GM18867 (cell line): ENCODE results near the gene BMPR1B.

Experiments used
- ATAC-seq: cut with Tn5 transposase; IDR thresholded peaks from one replicate; pipeline ENCODE4 v1.9.1; 2021; ENCODE audit warnings: mild to moderate bottlenecking, moderate library complexity; ENCODE audit not compliant: unreplicated experiment

The BMPR1B gene

DNA sequence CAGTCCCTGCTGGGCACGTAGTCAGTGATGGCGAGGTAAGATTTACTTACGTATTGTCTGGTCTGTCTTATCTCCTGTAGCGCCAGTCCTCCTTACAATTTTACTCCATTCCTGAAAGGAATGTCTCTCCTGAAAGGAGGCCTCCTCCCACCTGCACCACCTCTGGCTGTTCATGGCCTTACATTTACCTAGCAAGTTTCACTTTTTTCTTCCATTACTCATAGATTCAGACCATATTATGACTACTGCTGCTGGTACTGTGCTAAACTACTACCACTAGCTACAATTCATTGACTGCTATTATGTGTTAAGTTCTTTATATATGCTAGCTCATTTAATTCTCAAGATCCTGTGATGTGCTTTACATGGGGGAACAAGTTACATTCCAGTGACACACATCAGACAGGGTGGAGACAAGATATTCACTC is 189.9 kb downstream of the BMPR1B start:
- no peak for ATAC-seq

DNA sequence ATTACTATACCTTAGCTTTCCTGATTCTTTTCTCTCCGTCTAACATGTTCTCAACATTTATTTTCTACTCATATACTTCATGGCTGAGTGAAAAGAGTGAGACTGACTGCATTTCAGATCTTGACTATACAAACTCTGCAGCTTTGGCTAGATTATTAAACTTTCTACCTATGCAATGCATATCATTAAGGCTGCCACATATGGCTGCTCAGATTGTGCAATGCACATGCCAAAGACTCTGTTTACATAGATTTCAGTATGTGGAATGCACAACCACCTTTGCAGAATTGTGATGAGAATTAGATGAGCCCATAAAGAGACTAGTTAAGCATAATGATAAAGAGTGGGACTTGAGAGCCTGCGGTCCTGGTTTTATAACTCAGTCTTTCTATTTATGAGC is 196.5 kb downstream of the BMPR1B start:
- ATAC-seq: no peak

DNA sequence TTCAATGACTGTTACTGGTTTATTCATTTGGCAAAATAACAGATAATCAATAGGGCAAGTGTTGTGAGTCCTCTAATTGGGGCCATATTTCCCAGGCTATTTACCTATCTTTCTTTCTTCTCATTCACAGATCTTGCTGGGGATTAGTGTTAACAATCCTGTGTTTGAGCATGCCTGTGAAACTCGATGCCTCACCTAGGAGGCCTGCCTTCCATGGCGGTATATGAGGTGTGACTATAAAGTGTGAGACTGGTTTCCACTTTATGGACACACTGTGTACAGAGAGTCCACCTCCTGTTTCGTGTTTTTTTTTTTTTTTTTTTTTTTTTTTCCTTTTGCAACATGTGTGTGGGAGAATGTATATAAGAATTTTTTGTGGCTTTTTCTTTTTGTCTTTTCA is 199.3 kb downstream of the BMPR1B start:
- ATAC-seq: no peak

DNA sequence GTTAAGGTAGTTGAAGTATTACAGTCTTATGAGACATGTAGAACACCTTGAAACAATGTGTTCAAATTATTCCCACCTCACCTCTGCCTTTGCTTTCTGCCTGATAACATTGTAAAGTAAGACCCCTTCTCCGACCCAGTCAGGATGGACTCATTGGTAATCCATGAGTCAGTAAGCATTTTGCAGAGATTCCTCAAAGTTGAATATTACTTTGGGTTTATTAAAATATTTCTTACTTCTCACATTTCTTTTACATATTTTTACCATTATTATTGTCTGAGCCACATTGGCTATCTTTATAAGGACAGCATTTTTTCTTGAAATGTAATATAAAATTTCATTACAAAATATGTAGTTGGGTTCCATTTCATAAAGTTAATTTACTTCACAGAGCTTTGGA is 201.6 kb downstream of the BMPR1B start:
- no peak for ATAC-seq

DNA sequence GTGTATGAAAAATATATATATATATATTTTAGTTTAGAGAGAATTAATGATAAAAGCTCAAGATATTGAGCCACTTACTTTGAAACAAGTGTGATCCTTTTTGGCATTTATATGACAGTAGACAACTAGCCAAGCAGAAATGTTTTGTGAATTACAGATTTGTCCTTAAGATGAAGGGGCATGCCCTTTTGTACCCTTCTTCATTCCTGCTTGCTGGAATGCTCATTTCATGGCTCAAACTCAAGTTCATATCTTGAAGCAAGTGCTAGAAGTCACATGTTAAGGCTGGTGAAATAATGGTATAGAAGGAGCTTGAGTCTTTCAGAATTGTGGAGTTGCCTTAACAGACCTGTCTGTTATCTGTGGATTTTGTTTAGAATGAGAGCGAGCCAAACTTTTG is 203.0 kb downstream of the BMPR1B start:
- ATAC-seq: no peak

DNA sequence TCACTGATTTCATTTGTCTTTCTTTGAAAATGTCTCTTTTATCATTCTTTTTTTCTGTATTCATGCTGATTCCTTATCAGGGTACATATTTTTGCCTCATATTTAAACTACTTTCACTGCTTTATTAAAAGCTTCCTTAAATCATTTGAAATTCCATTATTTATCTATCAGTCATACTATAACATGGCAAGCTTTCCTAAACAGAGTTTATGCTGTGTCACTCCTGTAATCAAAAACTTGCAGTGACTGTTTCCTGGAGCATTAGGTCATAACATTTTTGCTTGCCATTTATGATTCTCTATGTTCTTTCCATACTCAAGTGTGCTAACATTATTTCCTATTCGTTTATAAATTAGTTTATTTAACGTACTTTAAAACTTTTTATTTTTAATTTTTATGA is 203.7 kb downstream of the BMPR1B start:
- ATAC-seq: no peak

DNA sequence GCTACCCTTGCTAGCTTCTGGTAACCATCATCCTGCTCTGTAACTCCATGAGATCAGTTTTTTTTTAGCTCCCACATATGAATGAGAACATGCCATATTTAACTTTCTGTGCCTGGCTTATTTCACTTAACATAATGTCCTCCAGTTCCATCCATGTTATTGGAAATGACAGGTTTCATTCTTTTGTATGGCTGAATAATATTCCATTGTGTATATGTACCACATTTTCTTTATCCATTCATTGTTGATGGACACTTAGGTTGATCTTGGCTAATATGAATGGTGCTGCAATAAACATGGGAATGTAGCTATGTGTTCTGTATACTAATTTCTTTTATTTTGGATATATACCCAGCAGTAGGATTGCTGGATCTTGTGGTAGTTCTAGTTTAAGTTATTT is 204.7 kb downstream of the BMPR1B start:
- ATAC-seq: no peak

DNA sequence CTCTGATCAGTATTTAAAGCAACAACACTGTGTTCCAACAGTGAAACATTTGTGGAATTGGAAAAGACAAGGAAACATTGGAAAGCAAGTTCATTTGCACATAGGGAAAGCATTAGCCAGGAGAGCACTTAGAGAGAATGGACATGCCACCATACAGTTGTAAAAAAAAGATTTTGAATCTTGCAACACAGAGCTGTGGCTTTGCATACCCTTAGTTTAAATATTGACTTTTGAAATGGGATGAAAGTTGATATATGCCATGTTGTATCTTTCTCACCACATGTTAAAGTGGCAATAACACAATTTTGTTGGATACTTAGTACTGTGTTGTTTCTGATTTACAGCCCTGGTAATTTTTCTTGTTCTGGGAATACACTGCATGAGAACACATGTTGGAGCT is 208.1 kb downstream of the BMPR1B start:
- ATAC-seq: no peak

DNA sequence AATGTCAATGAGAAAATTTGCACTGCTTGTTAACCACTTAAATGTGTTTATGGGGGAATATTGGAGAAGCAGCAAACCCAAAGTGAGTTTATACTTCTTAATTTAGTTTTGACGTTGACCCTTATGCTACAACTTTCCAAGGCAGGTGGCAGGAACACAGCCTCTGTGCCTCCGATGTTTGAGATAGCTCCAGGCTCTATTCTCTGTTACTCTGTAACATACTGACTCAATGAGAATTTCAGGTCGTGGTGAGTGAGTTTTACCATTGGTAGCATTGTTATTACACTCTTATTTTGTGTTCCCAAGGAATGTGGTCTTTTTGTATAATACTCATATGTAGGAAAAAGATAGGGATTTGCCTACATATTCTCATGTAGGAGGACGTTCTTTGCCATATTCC is 210.7 kb downstream of the BMPR1B start:
- no peak for ATAC-seq

DNA sequence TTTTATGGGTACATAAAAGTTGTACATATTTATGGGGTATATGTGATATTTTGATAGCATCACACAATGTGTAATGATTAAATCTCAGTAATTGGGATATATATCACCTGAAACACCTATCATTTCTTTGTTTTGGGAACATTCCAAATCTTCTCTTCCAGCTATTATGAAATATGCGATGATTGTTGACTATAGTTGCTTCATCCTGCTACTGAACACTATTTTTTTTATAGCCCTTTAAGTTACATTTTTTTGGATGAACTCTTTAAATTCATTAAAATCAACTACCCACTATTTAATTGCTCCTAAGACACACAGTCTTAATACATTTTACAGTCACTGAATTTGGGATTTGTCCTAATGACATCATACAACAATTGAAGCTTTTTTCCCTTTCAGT is 212.9 kb downstream of the BMPR1B start:
- ATAC-seq: no peak

DNA sequence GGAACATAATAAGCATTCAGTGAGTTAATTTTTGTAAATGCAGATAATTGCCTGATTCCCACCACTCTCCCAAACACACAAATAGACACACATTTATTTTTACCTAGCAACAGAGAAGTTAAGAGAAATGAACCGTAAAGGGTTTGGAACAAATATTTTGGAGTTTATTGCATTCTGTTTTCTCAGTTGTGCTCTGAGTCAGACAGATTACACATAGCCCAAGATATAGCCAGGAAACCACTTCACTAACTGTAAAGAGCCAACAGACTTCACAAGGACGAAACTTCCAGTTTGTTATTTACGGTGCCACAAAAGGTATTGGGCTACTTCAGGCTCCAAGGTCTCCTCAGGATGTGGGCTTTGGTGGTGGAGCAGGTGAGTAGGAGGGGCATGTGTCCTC is 217.0 kb downstream of the BMPR1B start:
- ATAC-seq: no peak

DNA sequence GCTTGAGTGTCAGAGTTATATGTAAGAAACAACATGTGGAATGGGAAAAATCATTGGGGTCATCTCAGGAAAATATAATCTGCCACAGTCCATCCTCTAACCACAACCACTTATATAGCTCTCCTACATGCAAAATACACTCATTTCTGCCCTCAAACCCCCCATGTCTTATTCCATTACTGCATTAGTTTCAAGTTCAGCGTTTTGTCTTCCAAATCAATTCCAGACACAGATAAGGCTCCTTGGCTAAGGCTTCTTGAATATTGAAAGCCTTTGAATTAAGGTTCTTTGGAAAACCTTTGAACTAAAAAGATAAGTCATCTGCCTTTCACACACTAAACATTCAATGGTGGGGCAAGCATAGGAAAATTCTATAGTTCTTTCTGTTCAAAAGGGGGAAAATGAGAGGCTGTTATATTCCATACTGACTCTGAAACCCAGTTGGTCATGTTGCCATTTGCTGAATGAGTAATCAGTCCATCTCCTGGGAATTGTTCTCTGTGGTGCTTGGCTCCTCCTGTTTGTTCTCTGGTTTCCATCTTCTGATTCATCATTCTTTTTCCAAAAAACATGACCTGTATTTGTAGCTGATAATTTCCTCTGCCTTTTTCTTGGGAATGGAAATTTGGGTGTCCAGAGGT is 218.7 kb downstream of the BMPR1B start:
- ATAC-seq: no peak

DNA sequence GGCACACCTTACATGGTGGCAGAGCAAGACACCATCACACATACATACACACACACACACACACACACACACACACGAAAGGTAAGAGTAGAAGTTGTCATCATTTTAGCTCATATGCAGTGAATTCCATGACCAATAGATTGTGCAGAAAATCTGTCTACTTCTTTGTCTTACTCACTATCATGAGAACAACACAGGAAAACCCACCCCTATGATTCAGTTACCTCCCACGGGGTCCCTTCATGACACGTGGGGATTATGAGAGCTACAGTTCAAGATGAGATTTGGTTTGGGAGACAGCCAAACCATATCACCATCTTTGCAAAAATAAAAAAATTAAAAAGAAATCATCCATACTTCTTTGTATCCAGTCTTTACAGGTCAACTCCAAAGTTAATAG is 221.1 kb downstream of the BMPR1B start:
- ATAC-seq: no peak

DNA sequence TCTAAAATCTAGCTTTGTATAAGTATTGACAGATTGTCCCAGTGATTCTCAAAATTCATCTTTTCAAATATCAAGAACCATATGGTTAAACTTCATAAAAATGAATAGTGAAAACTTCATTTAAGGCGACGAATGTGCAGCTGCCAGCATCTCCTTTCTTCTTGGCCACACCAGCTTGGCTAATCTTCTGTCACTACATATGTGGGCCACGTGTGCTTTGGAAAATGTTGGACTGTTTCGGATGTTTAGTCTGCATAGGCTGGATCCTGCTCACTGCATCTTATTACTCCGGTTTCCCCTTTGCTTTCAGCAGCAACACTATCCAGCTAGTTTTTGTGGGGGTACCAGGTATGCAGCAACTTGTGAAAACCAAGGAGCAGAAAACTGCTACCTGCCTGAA is 221.9 kb downstream of the BMPR1B start:
- no peak for ATAC-seq

DNA sequence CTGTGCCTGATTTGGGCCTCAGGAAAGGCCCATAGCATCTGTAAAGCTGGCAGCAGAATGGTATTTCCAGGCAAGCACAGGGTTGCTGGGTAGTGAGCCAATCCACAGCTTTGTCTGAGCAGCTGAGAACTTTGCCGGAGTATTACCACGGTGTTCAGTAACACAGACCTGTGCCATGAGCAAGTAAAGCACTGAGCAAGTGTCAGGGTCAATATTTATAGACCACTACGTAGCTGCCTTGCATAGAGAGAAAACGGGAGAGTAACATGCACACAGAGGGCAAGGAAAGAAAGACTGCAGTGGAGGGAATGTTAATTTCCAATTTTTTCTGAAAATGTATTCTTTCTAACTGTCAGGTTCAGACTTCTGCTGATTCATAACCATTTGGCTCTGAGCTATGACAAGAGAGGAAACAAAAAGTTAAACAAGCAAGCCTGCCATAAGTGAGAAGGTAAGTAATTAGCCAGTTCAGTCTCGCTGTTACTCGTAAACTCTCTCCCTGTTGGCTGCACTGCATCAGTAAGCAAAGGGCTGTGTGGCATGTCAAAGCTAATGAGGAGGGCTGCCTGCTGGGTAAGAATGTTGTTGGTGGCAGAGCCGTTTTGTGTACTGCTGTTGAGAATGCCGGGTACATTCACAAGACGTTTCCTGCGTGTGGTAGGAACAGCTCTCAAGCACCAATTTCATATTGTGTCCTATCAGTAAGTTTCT is 238.1 kb downstream of the BMPR1B start:
- no peak for ATAC-seq

DNA sequence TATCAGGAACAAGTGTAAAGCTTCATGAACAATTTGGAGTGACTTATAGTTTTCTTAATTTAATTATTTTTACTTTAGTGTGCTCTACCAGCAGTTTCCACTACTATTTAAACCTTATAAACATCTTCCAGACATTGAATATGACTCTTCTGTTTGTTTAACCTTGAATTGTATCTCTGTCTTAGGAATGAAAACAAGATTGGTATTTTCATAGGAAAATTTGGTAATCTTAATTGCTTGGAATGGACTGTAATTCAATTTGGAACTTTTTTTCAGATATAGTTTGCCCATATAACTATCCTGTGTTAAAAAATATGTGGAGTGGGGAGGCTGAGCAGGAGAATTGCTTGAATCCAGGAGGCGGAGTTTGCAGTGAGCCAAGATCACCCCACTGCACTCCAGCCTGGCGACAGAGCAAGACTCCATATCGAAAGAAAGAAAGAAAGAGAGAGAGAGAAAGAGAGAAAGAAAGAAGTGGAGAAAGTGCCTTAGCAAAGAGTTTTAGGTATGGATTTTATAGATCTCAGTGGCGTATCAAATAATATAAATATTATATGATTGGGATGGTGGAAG is 242.4 kb downstream of the BMPR1B start:
- ATAC-seq: no peak

DNA sequence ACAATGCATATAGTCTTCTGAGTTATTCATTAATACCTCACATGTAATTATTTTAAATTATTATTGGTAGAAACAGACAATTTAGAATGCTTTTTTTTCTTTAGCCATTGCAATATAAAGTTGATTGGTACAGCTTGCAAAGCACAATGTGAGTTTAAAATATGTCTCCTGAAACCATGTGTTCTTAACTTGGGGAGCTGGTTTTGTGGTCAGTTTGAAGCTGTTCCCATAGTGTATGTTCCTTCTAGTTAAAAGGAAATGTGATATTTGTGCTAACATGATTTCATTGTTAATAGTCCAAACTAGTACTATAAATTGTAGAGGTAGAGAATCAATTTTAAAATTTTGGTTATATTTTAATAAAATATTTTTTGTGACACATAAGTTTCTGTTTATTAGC is 247.2 kb downstream of the BMPR1B start:
- no peak for ATAC-seq

DNA sequence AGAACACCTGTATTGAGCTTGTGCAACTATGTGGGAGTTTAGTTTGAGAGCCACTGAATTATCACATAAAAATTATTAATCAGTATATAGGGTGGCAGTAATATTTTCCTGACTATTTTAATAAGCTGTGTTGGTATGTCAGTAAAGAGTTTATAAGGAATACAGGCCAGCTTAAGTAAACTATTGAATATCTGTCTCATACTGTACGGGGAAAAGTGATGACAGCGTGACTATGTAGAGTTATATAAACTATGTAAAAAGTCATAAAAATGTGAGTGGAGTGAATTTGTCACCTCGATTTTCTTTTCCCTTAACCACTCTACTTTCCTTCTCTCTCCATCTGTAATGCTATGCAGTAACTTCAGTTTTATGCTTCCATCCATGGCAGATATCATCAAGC is 250.2 kb downstream of the BMPR1B start:
- no peak for ATAC-seq

DNA sequence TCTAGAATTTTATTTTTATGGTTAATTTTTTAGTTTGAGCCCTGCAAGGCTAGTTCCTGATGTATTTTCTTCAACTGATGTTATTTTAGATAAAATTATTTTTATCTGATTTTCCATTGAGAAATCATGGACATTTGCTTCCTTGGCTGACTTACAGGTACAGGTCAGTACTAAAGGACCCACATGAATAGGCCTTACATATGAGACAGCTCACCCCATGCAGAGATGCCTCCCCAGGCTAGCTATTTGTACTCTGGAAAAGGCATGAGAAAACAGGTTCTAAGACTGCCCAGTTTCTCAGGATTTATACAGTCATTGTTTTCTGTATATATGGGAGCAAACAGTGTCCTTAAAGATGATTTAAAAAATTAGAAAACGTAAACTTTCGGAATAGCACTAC is 255.5 kb downstream of the BMPR1B start:
- ATAC-seq: no peak

DNA sequence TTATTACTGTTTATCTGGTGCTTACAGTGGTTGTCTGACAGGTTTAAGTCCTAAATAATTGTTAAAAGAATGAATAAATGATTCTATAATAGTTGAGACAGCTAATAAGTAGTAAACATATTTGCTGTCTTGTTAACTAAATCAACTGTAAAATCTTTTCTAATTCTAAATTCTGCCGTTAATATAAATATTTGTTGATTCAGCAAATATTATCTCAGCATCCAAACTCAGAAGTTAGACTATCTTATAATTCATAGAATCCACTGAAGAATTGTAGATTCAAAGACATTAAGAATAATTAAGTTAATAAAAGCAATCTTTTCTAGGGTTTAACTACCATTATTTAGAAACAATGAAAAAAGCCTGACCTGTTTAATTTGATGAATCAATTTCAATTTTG is 256.3 kb downstream of the BMPR1B start:
- ATAC-seq: no peak

DNA sequence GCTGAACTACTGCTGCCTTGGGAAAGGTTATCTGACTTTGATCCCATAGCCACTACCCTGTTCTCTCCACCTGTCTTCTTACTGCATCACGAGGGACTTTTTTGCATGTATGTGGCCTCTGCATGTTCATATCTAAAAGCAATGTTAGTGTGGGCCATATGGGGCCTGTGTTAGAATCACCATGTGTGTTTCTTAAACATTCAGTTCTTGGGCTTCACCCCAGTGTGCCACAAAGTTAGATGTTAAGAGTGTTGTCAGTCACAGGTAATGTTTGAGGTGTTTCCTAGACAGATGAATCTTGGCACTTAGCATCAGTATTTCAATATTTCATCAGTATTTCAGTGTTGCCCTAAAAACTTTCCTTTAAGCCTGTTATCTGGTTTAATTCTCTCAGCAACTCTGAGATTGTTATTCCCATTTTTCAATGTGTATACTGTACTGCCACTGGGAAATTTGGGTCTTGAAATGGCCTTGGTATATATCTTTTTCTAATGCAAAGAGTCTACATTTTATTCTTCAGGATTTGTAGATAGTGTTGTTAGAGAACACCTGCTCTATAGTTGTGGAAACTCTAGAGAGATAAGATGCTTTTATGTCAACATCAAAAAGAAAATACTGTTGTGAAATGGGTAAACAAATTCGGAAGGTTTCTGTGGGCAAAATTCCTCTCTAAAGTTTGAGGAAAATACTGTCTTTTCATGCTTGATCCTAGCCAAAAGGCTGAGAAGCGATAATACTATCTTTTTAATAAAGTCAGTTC is 259.7 kb downstream of the BMPR1B start:
- ATAC-seq: no peak

DNA sequence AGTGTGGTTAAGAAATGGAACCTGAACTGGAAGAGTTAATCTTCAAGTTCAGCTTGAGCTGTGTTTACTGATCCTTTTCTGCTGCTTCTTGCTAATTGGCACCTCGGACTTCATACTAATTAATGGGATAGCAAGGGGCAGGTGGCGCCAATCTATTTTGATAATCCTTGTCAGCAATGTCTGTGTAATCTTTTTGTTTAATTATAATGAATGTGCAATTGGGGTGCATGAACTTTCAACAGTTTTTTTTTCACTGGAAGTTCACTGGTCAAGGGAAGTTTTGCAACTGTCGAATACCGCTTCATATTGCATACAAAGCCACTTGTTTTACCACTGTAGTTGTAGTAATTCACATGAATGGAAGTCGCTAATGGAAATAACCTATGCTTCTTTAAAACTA is 261.0 kb downstream of the BMPR1B start:
- no peak for ATAC-seq
